ENCODE data around the gene KCNJ18.
"Not testable (repeated sequence)": the region's sequence is repeated elsewhere in the genome, so short reads cannot be mapped to it uniquely, and the experiment has no call there.

KCNJ18 gene

GRCh38 chr17:21710486-21710885, 18.2 kb downstream of the KCNJ18 start:
- not testable (repeated sequence) for DNase-seq (ENCODE audit: low spot score); H3K27ac ChIP-seq

GRCh38 chr17:21711182-21711581, 18.9 kb downstream of the KCNJ18 start:
- Histone ChIP-seq H3K27ac (no peak overlapping the region), H3K4me3 (no peak overlapping the region)
- no peak for TF ChIP-seq CTCF (IDR thresholded peaks at IDR 0.05)
- DNase-seq (ENCODE audit: low spot score) = no peak

More at GRCh38 chr17:21710486-21710885, 18.2 kb downstream of the KCNJ18 start:
- not testable (repeated sequence) for H3K4me3 ChIP-seq

GRCh38 chr17:21713020-21713419, 20.7 kb downstream of the KCNJ18 start:
- DNase-seq (ENCODE audit: low spot score); H3K27ac ChIP-seq; H3K4me3 ChIP-seq: not testable (repeated sequence)

GRCh38 chr17:21713631-21714030, 21.3 kb downstream of the KCNJ18 start:
- not testable (repeated sequence) for DNase-seq (ENCODE audit: low spot score); H3K4me3 ChIP-seq

GRCh38 chr17:21714676-21715075, 22.4 kb downstream of the KCNJ18 start:
- not testable (repeated sequence) for H3K4me3 ChIP-seq; DNase-seq (ENCODE audit: low spot score); H3K27ac ChIP-seq

More at GRCh38 chr17:21713631-21714030, 21.3 kb downstream of the KCNJ18 start:
- H3K27ac ChIP-seq = not testable (repeated sequence)

GRCh38 chr17:21715877-21716276, 23.6 kb downstream of the KCNJ18 start:
- not testable (repeated sequence) for H3K27ac ChIP-seq; DNase-seq (ENCODE audit: low spot score); H3K4me3 ChIP-seq

- not testable (repeated sequence) for H3K27ac ChIP-seq; H3K4me3 ChIP-seq; DNase-seq (ENCODE audit: low spot score)
Observed at GRCh38 chr17:21718971-21719370, 26.6 kb downstream of the KCNJ18 start.

GRCh38 chr17:21719511-21720226, 27.3 kb downstream of the KCNJ18 start:
- not testable (repeated sequence) for DNase-seq (ENCODE audit: low spot score); H3K27ac ChIP-seq; H3K4me3 ChIP-seq

GRCh38 chr17:21720566-21720965, 28.2 kb downstream of the KCNJ18 start:
- H3K4me3 ChIP-seq, H3K27ac ChIP-seq: not testable (repeated sequence)
- peak; percentile 38 for DNase-seq (ENCODE audit: low spot score)

GRCh38 chr17:21722268-21722667, 29.9 kb downstream of the KCNJ18 start:
- H3K4me3 ChIP-seq, H3K27ac ChIP-seq: not testable (repeated sequence)
- peak; percentile 52 for DNase-seq (ENCODE audit: low spot score)

- DNase-seq (ENCODE audit: low spot score) = not testable (repeated sequence)
Observed at GRCh38 chr17:21724216-21725006, 32.1 kb downstream of the KCNJ18 start.

GRCh38 chr17:21731076-21731475, 38.8 kb downstream of the KCNJ18 start:
- DNase-seq (ENCODE audit: low spot score) = peak; percentile 72
- H3K27ac ChIP-seq, H3K4me3 ChIP-seq: not testable (repeated sequence)

More at GRCh38 chr17:21724216-21725006, 32.1 kb downstream of the KCNJ18 start:
- not testable (repeated sequence) for H3K27ac ChIP-seq, H3K4me3 ChIP-seq

- not testable (repeated sequence) for H3K4me3 ChIP-seq, H3K27ac ChIP-seq
- DNase-seq (ENCODE audit: low spot score) = peak; percentile 56
Observed at GRCh38 chr17:21733931-21734330, 41.6 kb downstream of the KCNJ18 start.

- not testable (repeated sequence) for DNase-seq (ENCODE audit: low spot score); H3K4me3 ChIP-seq; H3K27ac ChIP-seq
Observed at GRCh38 chr17:21735814-21736213, 43.5 kb downstream of the KCNJ18 start.

GRCh38 chr17:21737015-21737580, 44.8 kb downstream of the KCNJ18 start:
- not testable (repeated sequence) for DNase-seq (ENCODE audit: low spot score); H3K27ac ChIP-seq; H3K4me3 ChIP-seq

GRCh38 chr17:21738241-21738640, 45.9 kb downstream of the KCNJ18 start:
- not testable (repeated sequence) for H3K4me3 ChIP-seq; H3K27ac ChIP-seq; DNase-seq (ENCODE audit: low spot score)

GRCh38 chr17:21738877-21739474, 46.7 kb downstream of the KCNJ18 start:
- not testable (repeated sequence) for H3K27ac ChIP-seq; DNase-seq (ENCODE audit: low spot score); H3K4me3 ChIP-seq

GRCh38 chr17:21739485-21739884, 47.2 kb downstream of the KCNJ18 start:
- not testable (repeated sequence) for H3K4me3 ChIP-seq; H3K27ac ChIP-seq; DNase-seq (ENCODE audit: low spot score)

Measured in coronary artery (tissue), 2 donors.